Fibroblast of skin of abdomen (primary cell): ENCODE data around the gene TTC23.
A peak's percentile ranks its signal among the peaks of the same experiment; 100 is the strongest.
"Not testable (repeated sequence)": the region's sequence is repeated elsewhere in the genome, so short reads cannot be mapped to it uniquely, and the experiment has no call there.

Experiments
- DNase-seq: peaks from one replicate; pipeline ENCODE4 v3.0.0-alpha.2; 2013

Gene TTC23

GRCh38 chr15:99118258-99118632 lies 131.1 kb downstream of the TTC23 start:
- no peak for DNase-seq

- DNase-seq, result no peak
Observed at GRCh38 chr15:99117563-99118257, 131.7 kb downstream of the TTC23 start.

GRCh38 chr15:99117111-99117510 lies 132.3 kb downstream of the TTC23 start:
- DNase-seq, result no peak

GRCh38 chr15:99115300-99116215 lies 133.8 kb downstream of the TTC23 start:
- no peak for DNase-seq

- no peak for DNase-seq
Observed at GRCh38 chr15:99114511-99115299, 134.7 kb downstream of the TTC23 start.

- no peak for DNase-seq
Observed at GRCh38 chr15:99113547-99114271, 135.7 kb downstream of the TTC23 start.

- DNase-seq, result not testable (repeated sequence)
Observed at GRCh38 chr15:99111641-99112040, 137.7 kb downstream of the TTC23 start.

GRCh38 chr15:99110581-99111320 lies 138.6 kb downstream of the TTC23 start:
- peak; percentile 40 for DNase-seq

GRCh38 chr15:99110093-99110492 lies 139.3 kb downstream of the TTC23 start:
- no peak for DNase-seq

- no peak for DNase-seq
Observed at GRCh38 chr15:99109555-99110021, 139.8 kb downstream of the TTC23 start.

- DNase-seq, result no peak
Observed at GRCh38 chr15:99108993-99109392, 140.4 kb downstream of the TTC23 start.

- DNase-seq, result no peak
Observed at GRCh38 chr15:99106417-99107220, 142.8 kb downstream of the TTC23 start.

- DNase-seq, result peak; percentile 63
Observed at GRCh38 chr15:99105514-99106341, 143.7 kb downstream of the TTC23 start.

- DNase-seq, result peak; percentile 74
Observed at GRCh38 chr15:99104788-99105513, 144.4 kb downstream of the TTC23 start, which contains the start of gene SYNM. TSS of gene SYNM (plus strand) at chr15:99105080. CDS start at chr15:99105200, 120 bp downstream.

GRCh38 chr15:99103279-99103678 lies 146.1 kb downstream of the TTC23 start:
- no peak for DNase-seq

- no peak for DNase-seq
Observed at GRCh38 chr15:99102332-99103235, 146.8 kb downstream of the TTC23 start.

- no peak for DNase-seq
Observed at GRCh38 chr15:99101501-99101900, 147.9 kb downstream of the TTC23 start.
